ENCODE data around the gene YOD1. TPM values are rescaled to one million over a fixed set of nuclear protein-coding genes. Genes with fewer than 3 reads are reported as not detected.

The YOD1 gene
- total RNA-seq, 1 donor from 2014 or later = 15.2 TPM

GRCh38 chr1:207032528-207033017 lies 18.4 kb downstream of the YOD1 start, which contains the start of gene C1orf116:
C1orf116 (minus strand) TSS chr1:207032756; CDS start chr1:207027598, 5,158 bp downstream.
- Mint-ChIP-seq H3K36me3 (ENCODE audit: low read depth) (no peaks in the 10 kb centered on the region), H3K4me1 (peaks cover 20% of the 10 kb centered on the region), H3K27ac (ENCODE audit: unreplicated experiment) (no peak within 1 kb of the TSS), H3K27me3 (ENCODE audit: low read depth) (peaks cover 26% of the 10 kb centered on the region), H3K4me3 (no peak within 1 kb of the TSS), H3K9me3 (peaks cover 2% of the 10 kb centered on the region)
- TF ChIP-seq, protein P1, sequence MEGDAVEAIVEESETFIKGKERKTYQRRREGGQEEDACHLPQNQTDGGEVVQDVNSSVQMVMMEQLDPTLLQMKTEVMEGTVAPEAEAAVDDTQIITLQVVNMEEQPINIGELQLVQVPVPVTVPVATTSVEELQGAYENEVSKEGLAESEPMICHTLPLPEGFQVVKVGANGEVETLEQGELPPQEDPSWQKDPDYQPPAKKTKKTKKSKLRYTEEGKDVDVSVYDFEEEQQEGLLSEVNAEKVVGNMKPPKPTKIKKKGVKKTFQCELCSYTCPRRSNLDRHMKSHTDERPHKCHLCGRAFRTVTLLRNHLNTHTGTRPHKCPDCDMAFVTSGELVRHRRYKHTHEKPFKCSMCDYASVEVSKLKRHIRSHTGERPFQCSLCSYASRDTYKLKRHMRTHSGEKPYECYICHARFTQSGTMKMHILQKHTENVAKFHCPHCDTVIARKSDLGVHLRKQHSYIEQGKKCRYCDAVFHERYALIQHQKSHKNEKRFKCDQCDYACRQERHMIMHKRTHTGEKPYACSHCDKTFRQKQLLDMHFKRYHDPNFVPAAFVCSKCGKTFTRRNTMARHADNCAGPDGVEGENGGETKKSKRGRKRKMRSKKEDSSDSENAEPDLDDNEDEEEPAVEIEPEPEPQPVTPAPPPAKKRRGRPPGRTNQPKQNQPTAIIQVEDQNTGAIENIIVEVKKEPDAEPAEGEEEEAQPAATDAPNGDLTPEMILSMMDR (conservative IDR thresholded peaks at IDR 0.05) = no peak
- no peak for DNase-seq (ENCODE audit: low read depth, low spot score)

GRCh38 chr1:207031632-207032264 lies 19.3 kb downstream of the YOD1 start:
- Mint-ChIP-seq H3K27me3 (ENCODE audit: low read depth) (peaks cover 26% of the 10 kb centered on the region), H3K4me3 (no peak overlapping the region), H3K4me1 (peaks cover 20% of the 10 kb centered on the region), H3K9me3 (peaks cover 2% of the 10 kb centered on the region), H3K27ac (ENCODE audit: unreplicated experiment) (no peak overlapping the region), H3K36me3 (ENCODE audit: low read depth) (no peaks in the 10 kb centered on the region)
- TF ChIP-seq, protein P1 (conservative IDR thresholded peaks at IDR 0.05) = no peak
- DNase-seq (ENCODE audit: low read depth, low spot score) = no peak

GRCh38 chr1:207031016-207031415 lies 20.0 kb downstream of the YOD1 start:
- peaks cover 26% of the 10 kb centered on the region for H3K27me3 Mint-ChIP-seq (ENCODE audit: low read depth)
- H3K27ac Mint-ChIP-seq (ENCODE audit: unreplicated experiment) = no peak overlapping the region
- DNase-seq (ENCODE audit: low read depth, low spot score) = no peak
- TF ChIP-seq, protein P1 (conservative IDR thresholded peaks at IDR 0.05) = no peak
- H3K4me3 Mint-ChIP-seq = no peak overlapping the region
- H3K4me1 Mint-ChIP-seq = peaks cover 25% of the 10 kb centered on the region
- H3K9me3 Mint-ChIP-seq = peaks cover 2% of the 10 kb centered on the region
- H3K36me3 Mint-ChIP-seq (ENCODE audit: low read depth) = no peaks in the 10 kb centered on the region

GRCh38 chr1:207030522-207031009 lies 20.4 kb downstream of the YOD1 start:
- Mint-ChIP-seq H3K9me3 (peaks cover 2% of the 10 kb centered on the region), H3K27me3 (ENCODE audit: low read depth) (peaks cover 26% of the 10 kb centered on the region), H3K36me3 (ENCODE audit: low read depth) (no peaks in the 10 kb centered on the region), H3K27ac (ENCODE audit: unreplicated experiment) (no peak overlapping the region), H3K4me1 (peaks cover 30% of the 10 kb centered on the region), H3K4me3 (no peak overlapping the region)
- TF ChIP-seq, protein P1 (conservative IDR thresholded peaks at IDR 0.05) = no peak
- DNase-seq (ENCODE audit: low read depth, low spot score) = no peak

DNA sequence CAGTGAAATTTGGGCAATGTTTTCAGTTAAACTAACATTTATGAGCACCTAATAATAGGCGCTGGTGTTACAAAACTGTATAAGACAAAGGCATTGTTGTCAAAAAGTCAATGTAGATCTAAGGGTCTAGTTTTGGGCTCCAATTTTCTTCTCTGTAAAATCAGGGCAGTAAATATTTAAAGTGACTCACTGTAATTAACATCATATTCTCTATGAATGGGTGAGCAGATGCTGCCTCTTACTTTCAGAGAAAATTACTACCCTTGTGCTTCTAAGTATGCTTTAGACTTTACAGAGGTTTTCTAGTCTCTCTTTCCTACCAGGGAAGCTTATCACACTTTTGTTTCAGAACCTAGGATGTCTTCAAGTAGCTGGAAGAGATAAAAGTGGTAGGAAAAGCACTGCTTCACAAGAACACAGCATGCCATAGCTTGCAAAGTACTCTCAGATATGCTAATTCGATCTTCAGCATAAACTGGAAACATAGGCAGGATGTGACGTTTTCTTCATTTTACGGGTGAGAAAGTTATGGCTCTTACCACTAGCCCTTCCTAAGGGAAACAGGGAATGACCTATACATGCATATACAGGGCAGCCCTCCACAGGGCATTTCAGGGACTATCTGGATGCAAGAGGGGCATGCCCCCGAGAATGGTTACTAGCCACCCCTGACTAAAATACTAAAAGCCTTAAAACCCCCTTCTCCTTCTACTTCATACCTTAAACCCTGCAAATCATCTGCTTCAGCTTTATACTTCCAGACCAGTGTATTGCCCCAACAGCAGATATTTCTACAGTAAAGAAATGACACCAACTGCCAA lies 21.1 kb downstream of the YOD1 start:
- TF ChIP-seq, protein P1 (conservative IDR thresholded peaks at IDR 0.05) = no peak
- H3K36me3 Mint-ChIP-seq (ENCODE audit: low read depth) = no peaks in the 10 kb centered on the region
- peaks cover 34% of the 10 kb centered on the region for H3K4me1 Mint-ChIP-seq
- H3K4me3 Mint-ChIP-seq = no peak overlapping the region
- H3K9me3 Mint-ChIP-seq = peaks cover 2% of the 10 kb centered on the region
- H3K27me3 Mint-ChIP-seq (ENCODE audit: low read depth) = peaks cover 26% of the 10 kb centered on the region
- DNase-seq (ENCODE audit: low read depth, low spot score) = no peak
- no peak overlapping the region for H3K27ac Mint-ChIP-seq (ENCODE audit: unreplicated experiment)

Data from neural crest cell (in vitro differentiated cells).